SK-N-MC (cell line): Measurements from ENCODE around the gene SPINK4.

Source experiments
- DNase-seq: peaks from one replicate; pipeline ENCODE4 v3.0.0-alpha.2; 2011; ENCODE audit warnings: low read depth, low spot score
- H3K27ac ChIP-seq: fragments of 200-600 bp; sonication (generic); 2 replicates; pipeline ENCODE4 v1.5.1; 2016; ENCODE audit warnings: mixed run types
- H3K36me3 ChIP-seq: fragments of 200-600 bp; sonication (generic); 2 replicates; pipeline ENCODE4 v1.6.1; 2017; ENCODE audit warnings: antibody characterized with exemption, low read length, mixed read lengths; ENCODE audit not compliant: insufficient read depth
- H3K4me3 ChIP-seq: fragments of 200-600 bp; sonication (generic); 2 replicates; pipeline ENCODE4 v1.5.1; 2016
- H3K9ac ChIP-seq: fragments of 200-600 bp; sonication (generic); 2 replicates; pipeline ENCODE4 v1.8.0; 2017; ENCODE audit warnings: mixed run types, mixed read lengths; ENCODE audit not compliant: insufficient read length
- H3K9me3 ChIP-seq: fragments of 200-600 bp; sonication (generic); 2 replicates; pipeline ENCODE4 v1.6.1; 2017; ENCODE audit warnings: low read depth, mild to moderate bottlenecking, antibody characterized with exemption, low read length, moderate library complexity, mixed read lengths
- EZH2 ChIP-seq: fragments of 200-600 bp; sonication (generic); IDR thresholded peaks from one replicate; pipeline ENCODE4 v1.6.1; 2017; ENCODE audit warnings: antibody characterized with exemption
- FOXP2 ChIP-seq: optimal IDR thresholded peaks from 2 replicates; pipeline ENCODE3; 2011; ENCODE audit warnings: mild to moderate bottlenecking, moderate library complexity; ENCODE audit not compliant: insufficient read depth; ENCODE audit errors: extremely low read length, control extremely low read depth
- POLR2AphosphoS5 ChIP-seq: IDR thresholded peaks from 2 replicates; pipeline ENCODE4 v1.6.1; 2012; ENCODE audit warnings: mild to moderate bottlenecking, low read depth, low read length, borderline replicate concordance

The SPINK4 gene

GRCh38 chr9:33233626-33234342 lies 6.2 kb upstream of the SPINK4 start:
- H3K36me3 ChIP-seq: no peaks in the 10 kb centered on the region
- no peak overlapping the region for H3K4me3 ChIP-seq
- H3K27ac ChIP-seq: no peak overlapping the region
- TF ChIP-seq FOXP2 (no peak), EZH2 (no peak), POLR2AphosphoS5 (no peak)
- H3K9me3 ChIP-seq: no peaks in the 10 kb centered on the region
- H3K9ac ChIP-seq: no peak overlapping the region
- no peak for DNase-seq

DNA sequence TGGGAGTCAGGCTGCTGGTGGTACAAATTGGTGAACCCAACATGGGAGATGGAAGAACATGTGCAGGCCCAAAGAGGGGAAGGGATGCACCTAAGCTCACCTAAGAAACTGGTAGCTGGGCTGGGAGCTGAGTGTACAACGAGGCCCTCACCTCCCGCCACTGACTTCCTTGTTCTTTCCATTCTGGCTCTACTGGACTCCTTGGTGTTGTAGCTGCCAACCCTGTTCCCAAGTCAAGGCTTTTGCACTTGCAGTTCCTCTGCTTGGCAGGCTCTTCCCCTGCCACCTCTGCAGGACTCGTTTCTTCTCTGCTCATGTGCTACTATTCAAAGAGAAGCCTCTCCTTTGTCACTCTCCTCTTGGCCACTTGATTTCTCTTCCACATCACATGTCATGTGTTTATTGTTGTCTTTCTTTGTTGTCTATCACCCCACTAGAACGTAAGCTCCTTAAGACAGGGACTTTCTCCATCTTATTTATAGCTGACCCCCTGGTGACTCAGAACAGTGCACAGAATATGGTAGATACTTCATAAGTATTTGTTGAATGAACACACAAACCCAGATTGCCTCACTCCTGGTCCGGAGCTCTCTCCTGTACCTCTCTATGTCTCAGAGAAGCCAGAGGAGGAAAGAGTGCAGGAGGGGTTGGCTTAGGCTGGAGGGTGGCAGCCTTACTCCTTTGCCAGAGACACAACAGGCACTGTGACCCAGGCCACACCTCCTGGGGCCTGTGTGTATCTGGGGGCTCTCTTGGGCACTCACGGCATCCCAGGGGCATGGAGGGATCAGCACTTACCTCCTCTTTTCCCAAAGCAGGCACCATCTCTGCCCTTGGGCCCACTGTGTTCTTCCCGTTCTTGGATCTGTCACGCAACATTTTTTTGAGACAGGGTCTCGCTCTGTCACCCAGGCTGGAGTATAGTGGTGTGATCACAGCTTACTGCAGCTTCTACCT lies 5.2 kb upstream of the SPINK4 start:
- H3K4me3 ChIP-seq: no peak overlapping the region
- TF ChIP-seq FOXP2 (no peak), POLR2AphosphoS5 (no peak), EZH2 (no peak)
- H3K9me3 ChIP-seq: no peaks in the 10 kb centered on the region
- DNase-seq: no peak
- no peak overlapping the region for H3K9ac ChIP-seq
- no peak overlapping the region for H3K27ac ChIP-seq
- H3K36me3 ChIP-seq: no peaks in the 10 kb centered on the region

DNA sequence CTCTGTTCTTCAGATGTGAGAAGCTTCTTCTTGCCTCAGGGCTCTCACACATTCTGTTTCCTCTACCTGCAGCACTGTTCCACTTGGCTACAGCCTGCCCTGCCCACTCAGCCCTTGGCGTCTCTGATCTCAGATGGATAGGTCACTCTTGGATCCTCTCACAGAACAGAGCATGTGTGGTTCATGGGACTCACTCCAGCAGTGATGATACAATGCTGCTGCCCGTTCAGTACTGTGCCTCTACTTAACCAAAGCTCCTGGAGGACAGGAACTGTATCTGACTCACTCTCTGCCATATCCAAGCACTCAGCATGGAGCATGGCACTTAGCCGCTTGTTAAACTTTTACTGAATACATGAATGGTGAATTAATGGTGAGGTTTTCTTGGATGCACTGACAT lies 3.4 kb upstream of the SPINK4 start:
- Histone ChIP-seq H3K27ac (no peak overlapping the region), H3K36me3 (no peaks in the 10 kb centered on the region), H3K9me3 (no peaks in the 10 kb centered on the region), H3K4me3 (no peak overlapping the region), H3K9ac (no peak overlapping the region)
- DNase-seq: no peak
- TF ChIP-seq FOXP2: no peak
- TF ChIP-seq POLR2AphosphoS5: no peak
- TF ChIP-seq EZH2: no peak

GRCh38 chr9:33241298-33241697 lies 1.3 kb downstream of the SPINK4 start:
- Histone ChIP-seq H3K27ac (no peak overlapping the region), H3K4me3 (no peak overlapping the region), H3K36me3 (no peaks in the 10 kb centered on the region), H3K9me3 (no peaks in the 10 kb centered on the region), H3K9ac (no peak overlapping the region)
- DNase-seq: no peak
- no peak for TF ChIP-seq POLR2AphosphoS5
- TF ChIP-seq EZH2: no peak
- TF ChIP-seq FOXP2: no peak

DNA sequence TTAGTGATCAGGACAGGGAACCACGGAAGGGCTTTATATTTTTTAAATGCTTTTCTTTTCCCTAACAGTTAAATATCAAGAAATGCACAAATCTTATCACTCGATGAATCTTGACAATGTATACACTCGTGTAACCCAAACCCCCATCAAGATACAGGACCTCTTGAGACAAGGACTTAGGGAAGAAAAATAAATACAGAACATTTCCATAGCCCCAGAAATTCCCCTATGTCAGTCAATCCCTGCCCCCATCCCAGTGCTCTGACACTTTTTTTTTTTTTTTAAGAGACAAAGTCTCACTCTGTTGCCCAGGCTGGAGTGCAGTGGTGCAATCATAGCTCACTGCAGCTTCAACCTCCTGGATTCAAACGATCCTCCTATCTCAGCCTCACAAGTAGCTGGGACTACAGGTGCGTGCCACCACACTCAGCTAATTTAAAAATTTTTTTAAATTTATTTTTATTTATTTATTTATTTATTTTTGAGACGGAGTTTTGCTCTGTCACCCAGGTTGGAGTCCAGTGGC lies 2.7 kb downstream of the SPINK4 start:
- no peak for DNase-seq
- no peak for TF ChIP-seq FOXP2
- no peak for TF ChIP-seq POLR2AphosphoS5
- TF ChIP-seq EZH2: no peak
- no peak overlapping the region for H3K9ac ChIP-seq
- H3K9me3 ChIP-seq: no peaks in the 10 kb centered on the region
- no peak overlapping the region for H3K4me3 ChIP-seq
- no peak overlapping the region for H3K27ac ChIP-seq
- H3K36me3 ChIP-seq: no peaks in the 10 kb centered on the region

- DNase-seq: no peak
- Histone ChIP-seq H3K27ac (no peak overlapping the region), H3K36me3 (no peaks in the 10 kb centered on the region), H3K9ac (no peak overlapping the region), H3K4me3 (no peak overlapping the region), H3K9me3 (no peaks in the 10 kb centered on the region)
- TF ChIP-seq EZH2 (no peak), FOXP2 (no peak), POLR2AphosphoS5 (no peak)
These were observed 4.3 kb downstream of the SPINK4 start for GRCh38 chr9:33244137-33244784.

GRCh38 chr9:33245341-33245740 lies 5.4 kb downstream of the SPINK4 start:
- H3K9ac ChIP-seq: no peak overlapping the region
- no peak for DNase-seq
- TF ChIP-seq EZH2 (no peak), POLR2AphosphoS5 (no peak), FOXP2 (no peak)
- no peak overlapping the region for H3K4me3 ChIP-seq
- H3K27ac ChIP-seq: no peak overlapping the region
- H3K36me3 ChIP-seq: no peaks in the 10 kb centered on the region
- no peaks in the 10 kb centered on the region for H3K9me3 ChIP-seq
